SK-N-SH treated with all-trans-retinoic acid at 6 μM for 48 hours (cell line): ENCODE measurements around the gene CHKB.

Experiments used
- ATAC-seq: fragments of 200-7000 bp; cut with Tn5 transposase; 3 replicates; pipeline ENCODE4 v1.9.1; 2020; ENCODE audit warnings: mild to moderate bottlenecking, moderate library complexity
- ARNTL ChIP-seq: fragments of 450-650 bp; formaldehyde crosslinking; IDR thresholded peaks from 2 replicates; pipeline ENCODE4 v1.5.0; 2020; ENCODE audit warnings: low read depth, mild to moderate bottlenecking, moderate library complexity, borderline replicate concordance
- BACH2 ChIP-seq: fragments of 250-450 bp; sonication (Bioruptor Pico); IDR thresholded peaks from 2 replicates; pipeline ENCODE4 v1.9.0; 2021; ENCODE audit warnings: mild to moderate bottlenecking, borderline replicate concordance
- CREB5 ChIP-seq: fragments of 250-450 bp; sonication (Bioruptor Pico); IDR thresholded peaks from 2 replicates; pipeline ENCODE4 v1.5.1; 2020; ENCODE audit warnings: low read depth, mild to moderate bottlenecking, moderate library complexity
- CSRNP3 ChIP-seq: fragments of 250-450 bp; sonication (Bioruptor Pico); IDR thresholded peaks from 2 replicates; pipeline ENCODE4 v1.5.1; 2021; ENCODE audit warnings: mild to moderate bottlenecking, moderate library complexity
- ESRRG ChIP-seq: fragments of 250-450 bp; sonication (Bioruptor Pico); IDR thresholded peaks from 2 replicates; pipeline ENCODE4 v1.6.1; 2021; ENCODE audit warnings: mild to moderate bottlenecking
- GLIS3 ChIP-seq: fragments of 250-450 bp; sonication (Bioruptor Pico); IDR thresholded peaks from 2 replicates; pipeline ENCODE4 v1.5.0; 2020; ENCODE audit warnings: mild to moderate bottlenecking, moderate library complexity
- ISL1 ChIP-seq: fragments of 250-450 bp; sonication (Bioruptor Pico); IDR thresholded peaks from 2 replicates; pipeline ENCODE4 v2.1.2; 2022; ENCODE audit warnings: mild to moderate bottlenecking, moderate library complexity
- OSR1 ChIP-seq: fragments of 250-450 bp; sonication (Bioruptor Pico); IDR thresholded peaks from 2 replicates; pipeline ENCODE4 v1.8.0; 2022; ENCODE audit warnings: moderate library complexity, mild to moderate bottlenecking, inconsistent platforms
- POU6F1 ChIP-seq: fragments of 250-450 bp; sonication (Bioruptor Pico); IDR thresholded peaks from 2 replicates; pipeline ENCODE4 v1.8.0; 2021; ENCODE audit warnings: low read depth, mild to moderate bottlenecking, moderate library complexity, borderline replicate concordance
- PPARA ChIP-seq: fragments of 250-450 bp; sonication (Bioruptor Pico); IDR thresholded peaks from 2 replicates; pipeline ENCODE4 v1.5.0; 2020; ENCODE audit warnings: mild to moderate bottlenecking, borderline replicate concordance
- RARB ChIP-seq: fragments of 250-450 bp; sonication (Bioruptor Pico); IDR thresholded peaks from 2 replicates; pipeline ENCODE4 v1.8.0; 2021; ENCODE audit warnings: mild to moderate bottlenecking, moderate library complexity
- SNAI2 ChIP-seq: fragments of 250-450 bp; sonication (Bioruptor Pico); IDR thresholded peaks from 2 replicates; pipeline ENCODE4 v1.5.0; 2020; ENCODE audit warnings: mild to moderate bottlenecking, moderate library complexity
- TCF4 ChIP-seq: fragments of 250-450 bp; sonication (Bioruptor Pico); IDR thresholded peaks from 2 replicates; pipeline ENCODE4 v1.8.0; 2021; ENCODE audit warnings: mild to moderate bottlenecking, moderate library complexity, borderline replicate concordance
- TOX ChIP-seq: fragments of 250-450 bp; sonication (Bioruptor Pico); IDR thresholded peaks from 2 replicates; pipeline ENCODE4 v1.8.0; 2021; ENCODE audit warnings: mild to moderate bottlenecking, moderate library complexity, borderline replicate concordance
- TSHZ2 ChIP-seq: fragments of 250-450 bp; sonication (Bioruptor Pico); IDR thresholded peaks from 2 replicates; pipeline ENCODE4 v1.5.0; 2020; ENCODE audit warnings: mild to moderate bottlenecking, moderate library complexity
- ZC3H10 ChIP-seq: fragments of 250-450 bp; sonication (Bioruptor Pico); IDR thresholded peaks from 2 replicates; pipeline ENCODE4 v1.5.1; 2021; ENCODE audit warnings: mild to moderate bottlenecking, moderate library complexity
- ZFP3 ChIP-seq: fragments of 250-450 bp; sonication (Bioruptor Pico); IDR thresholded peaks from 2 replicates; pipeline ENCODE4 v1.5.0; 2020; ENCODE audit warnings: mild to moderate bottlenecking, moderate library complexity
- ZFP30 ChIP-seq: fragments of 450-650 bp; formaldehyde crosslinking; IDR thresholded peaks from 2 replicates; pipeline ENCODE4 v1.5.0; 2022; ENCODE audit warnings: mild to moderate bottlenecking, moderate library complexity
- ZNF565 ChIP-seq: fragments of 450-650 bp; formaldehyde crosslinking; conservative IDR thresholded peaks from 2 replicates; pipeline ENCODE4 v1.5.0; 2020; ENCODE audit warnings: low read depth, mild to moderate bottlenecking, moderate library complexity
- ZNF70 ChIP-seq: fragments of 450-650 bp; formaldehyde crosslinking; IDR thresholded peaks from 2 replicates; pipeline ENCODE4 v1.5.0; 2020; ENCODE audit warnings: mild to moderate bottlenecking, moderate library complexity
- ZNF8 ChIP-seq: fragments of 450-650 bp; formaldehyde crosslinking; IDR thresholded peaks from 2 replicates; pipeline ENCODE4 v1.5.0; 2020; ENCODE audit warnings: mild to moderate bottlenecking, moderate library complexity

The CHKB gene

GRCh38 chr22:50573491-50574382 is 8.9 kb downstream of the CHKB start:
- TF ChIP-seq ARNTL (CRISPR knock-in tag) (no peak), ZNF8 (CRISPR knock-in tag) (no peak), CREB5 (CRISPR knock-in tag) (no peak), ZNF565 (CRISPR knock-in tag) (no peak), GLIS3 (CRISPR knock-in tag) (no peak), PPARA (CRISPR knock-in tag) (no peak), ZNF70 (CRISPR knock-in tag) (no peak)
- TF ChIP-seq, all 23 proteins: peak for 0
- no peak for ATAC-seq

- no peak for ATAC-seq
- TF ChIP-seq ZNF8 (CRISPR knock-in tag) (no peak), BACH2 (CRISPR knock-in tag) (no peak)
Measured at GRCh38 chr22:50572965-50573364, 9.7 kb downstream of the CHKB start.

- no peak for ATAC-seq
- TF ChIP-seq GLIS3 (CRISPR knock-in tag) (no peak), TSHZ2 (CRISPR knock-in tag) (no peak), ZNF70 (CRISPR knock-in tag) (no peak), ZFP30 (no peak), RARB (CRISPR knock-in tag) (no peak), BACH2 (CRISPR knock-in tag) (no peak), TCF4 (CRISPR knock-in tag) (no peak), PPARA (CRISPR knock-in tag) (no peak), CSRNP3 (no peak), ZFP3 (no peak), SNAI2 (CRISPR knock-in tag) (no peak), ZNF565 (CRISPR knock-in tag) (no peak), ISL1 (no peak), ESRRG (CRISPR knock-in tag) (no peak), POU6F1 (CRISPR knock-in tag) (no peak), ZC3H10 (no peak), OSR1 (CRISPR knock-in tag) (no peak), TOX (no peak), ARNTL (CRISPR knock-in tag) (no peak), ZNF8 (CRISPR knock-in tag) (no peak)
Measured at GRCh38 chr22:50571264-50572175, 11.1 kb downstream of the CHKB start.
